ENCODE data around the gene SYNE1.

DNA sequence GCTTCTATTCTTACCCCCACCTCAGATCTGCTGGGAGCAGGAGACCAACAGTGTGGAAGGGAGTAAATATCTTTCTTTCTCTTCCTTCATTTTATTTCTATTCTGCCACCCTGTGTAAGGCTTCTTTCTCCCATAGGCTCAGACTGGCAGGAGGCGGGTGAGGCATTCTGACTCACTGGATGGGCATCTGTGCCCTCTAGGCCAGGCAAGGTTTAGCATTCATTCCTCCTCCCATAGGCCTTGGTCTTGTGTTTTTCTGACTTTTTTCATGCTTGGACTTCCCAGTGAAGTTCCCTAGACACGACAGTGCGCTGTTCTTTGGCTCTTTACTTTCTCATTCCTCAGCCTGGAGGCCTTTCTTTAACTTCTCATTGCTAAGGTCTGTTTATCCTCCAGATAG, 235.2 kb downstream of the SYNE1 start:
- TF ChIP-seq POLR2A (IDR thresholded peaks at IDR 0.05; ENCODE audit: low read length): no peak
- no peak for TF ChIP-seq GATA1 (IDR thresholded peaks at IDR 0.05; ENCODE audit: low read depth, low read length)

Data from erythroblast (primary cell).